ENCODE results near the gene TMEM214. TPM values are rescaled to one million over a fixed set of nuclear protein-coding genes. Genes with fewer than 3 reads are reported as not detected.

Gene TMEM214
- total RNA-seq, 1 experiment from 2014 or later, result 55.3 TPM

- peaks cover 17 to 60% (median 55%) of the 10 kb centered on the region in 3 experiments for H3K36me3 Mint-ChIP-seq (ENCODE audit: insufficient read depth in 1 of 3, low read depth in 3 of 3)
- Histone ChIP-seq H3K4me2 (ENCODE audit: insufficient read depth, insufficient read length, low read length) (no peak overlapping the region), H2BK12ac (ENCODE audit: insufficient read length, low read depth, low read length) (no peak overlapping the region), H4K20me1 (ENCODE audit: control insufficient read depth, insufficient read depth, insufficient read length) (no peaks in the 10 kb centered on the region), H2BK5ac (ENCODE audit: insufficient read length, low read length) (no peak overlapping the region), H3K27ac (ENCODE audit: insufficient read length, low read depth, low read length) (no peak overlapping the region), H3K23ac (ENCODE audit: insufficient read length, low read depth, low read length) (no peak overlapping the region), H3K23me2 (ENCODE audit: insufficient read length, low read depth, low read length, poor library complexity, severe bottlenecking) (no peaks in the 10 kb centered on the region), H2BK15ac (ENCODE audit: low read depth, low read length) (no peak overlapping the region), H4K8ac (replicated peaks; ENCODE audit: insufficient read length, low read depth, low read length) (no peak overlapping the region), H3K9ac (ENCODE audit: extremely low read depth, insufficient read length, low read length) (no peak overlapping the region), H3K18ac (ENCODE audit: insufficient read length, low read depth, low read length) (no peak overlapping the region), H2BK20ac (ENCODE audit: low read depth, low read length, poor library complexity, severe bottlenecking) (no peak overlapping the region), H4K5ac (ENCODE audit: insufficient read length, low read depth, low read length) (no peak overlapping the region), H2AFZ (ENCODE audit: low read length) (no peak overlapping the region), H3K79me2 (ENCODE audit: insufficient read depth, low read length) (no peaks in the 10 kb centered on the region), H3K56ac (ENCODE audit: insufficient read length, low read depth, low read length) (no peak overlapping the region), H3T11ph (ENCODE audit: low read length) (no peak overlapping the region), H4K91ac (ENCODE audit: insufficient read length, low read depth, low read length) (no peak overlapping the region), H3K14ac (ENCODE audit: insufficient read depth, low read length) (no peak overlapping the region), H3K79me1 (ENCODE audit: insufficient read depth, low read depth, low read length, poor library complexity, severe bottlenecking) (no peaks in the 10 kb centered on the region), H3K9me3 (ENCODE audit: control insufficient read depth, low read depth, low read length) (no peaks in the 10 kb centered on the region), H3K4ac (ENCODE audit: low read depth, low read length) (no peak overlapping the region), H2BK120ac (ENCODE audit: low read depth, low read length, poor library complexity, severe bottlenecking) (no peak overlapping the region), H2AK5ac (ENCODE audit: insufficient read length, low read length) (no peak overlapping the region), H3K27me3 (ENCODE audit: insufficient read depth, low read length) (no peaks in the 10 kb centered on the region), H3K4me1 (ENCODE audit: insufficient read depth, low read length) (no peaks in the 10 kb centered on the region)
- peaks cover 0 to 5% of the 10 kb centered on the region in 2 experiments; a peak in 2 of 4 replicates for H3K4me1 Mint-ChIP-seq
- H3K9me3 Mint-ChIP-seq, result no peaks in the 10 kb centered on the region
- H3K27ac Mint-ChIP-seq, result no peak overlapping the region
- DNase-seq, result no peak
- no peaks in the 10 kb centered on the region for H3K27me3 Mint-ChIP-seq (ENCODE audit: low read depth)
- no CpG with 5 or more reads among the region's 5 CpGs for WGBS (ENCODE audit: extremely low coverage, insufficient read length, low lambda C conversion rate)
- no peak for TF ChIP-seq CTCF (conservative IDR thresholded peaks at IDR 0.05)
- H3K4me3 Mint-ChIP-seq, result no peak overlapping the region
Measured at GRCh38 chr2:27041752-27042151, 9.0 kb downstream of the TMEM214 start.
